ENCODE data around the gene SYPL1.

SYPL1 gene

GRCh38 chr7:106048706-106049020, 63.4 kb downstream of the SYPL1 start:
- no peak for DNase-seq

GRCh38 chr7:106047818-106048705, 64.0 kb downstream of the SYPL1 start:
- no peak for DNase-seq

- no peak for DNase-seq
Observed at GRCh38 chr7:106047184-106047583, 64.9 kb downstream of the SYPL1 start.

GRCh38 chr7:106045586-106045985, 66.5 kb downstream of the SYPL1 start:
- no peak for DNase-seq

- no peak for DNase-seq
Observed at GRCh38 chr7:106045139-106045538, 67.0 kb downstream of the SYPL1 start.

- DNase-seq = no peak
Observed at GRCh38 chr7:106042196-106042611, 69.9 kb downstream of the SYPL1 start.

GRCh38 chr7:106041140-106041717, 70.9 kb downstream of the SYPL1 start:
- no peak for DNase-seq

Data from activated CD4-positive, alpha-beta T cell treated with anti-CD3 and anti-CD28 coated beads for 1 hour (primary cell).